Endodermal cell (in vitro differentiated cells): Measurements from ENCODE around the gene CTNND2. TPM values are rescaled to one million over a fixed set of nuclear protein-coding genes. Genes with fewer than 3 reads are reported as not detected.

ENCODE experiments used
- DNase-seq: peaks from one replicate; pipeline ENCODE4 v3.0.0-alpha.2; 2017
- H3K27ac ChIP-seq: 2 replicates; pipeline ENCODE4 v1.5.1; 2013; ENCODE audit warnings: mild to moderate bottlenecking, low read depth, low read length, moderate library complexity
- H3K27me3 ChIP-seq: 2 replicates; pipeline ENCODE4 v1.6.1; 2013; ENCODE audit warnings: mild to moderate bottlenecking, low read length, moderate library complexity; ENCODE audit not compliant: insufficient read depth, control insufficient read depth, poor library complexity, severe bottlenecking
- H3K36me3 ChIP-seq: 2 replicates; pipeline ENCODE4 v1.7.0; 2013; ENCODE audit warnings: mild to moderate bottlenecking, low read length, moderate library complexity; ENCODE audit not compliant: control insufficient read depth, insufficient read depth
- H3K4me1 ChIP-seq: one replicate; pipeline ENCODE4 v1.7.0; 2013; ENCODE audit warnings: low read length; ENCODE audit not compliant: control insufficient read depth, insufficient read depth
- H3K4me3 ChIP-seq: 2 replicates; pipeline ENCODE4 v1.5.1; 2013; ENCODE audit warnings: mild to moderate bottlenecking, low read length, moderate library complexity
- H3K9ac ChIP-seq: 2 replicates; pipeline ENCODE4 v1.6.1; 2013; ENCODE audit warnings: mild to moderate bottlenecking, low read length, moderate library complexity; ENCODE audit not compliant: poor library complexity, severe bottlenecking; ENCODE audit errors: extremely low read depth
- H3K9me3 ChIP-seq: 2 replicates; pipeline ENCODE4 v1.6.1; 2013; ENCODE audit warnings: mild to moderate bottlenecking, low read length, moderate library complexity; ENCODE audit not compliant: control insufficient read depth
- H3K27ac Mint-ChIP-seq: 2 replicates; pipeline ENCODE4 v1.8.0; 2020; ENCODE audit warnings: mixed read lengths
- H3K27me3 Mint-ChIP-seq: 2 replicates; pipeline ENCODE4 v1.8.0; 2021; ENCODE audit warnings: mild to moderate bottlenecking, mixed read lengths; ENCODE audit not compliant: insufficient read depth
- H3K36me3 Mint-ChIP-seq: 2 replicates; pipeline ENCODE4 v1.8.0; 2020; ENCODE audit warnings: low read depth, mixed read lengths
- H3K4me1 Mint-ChIP-seq: 2 replicates; pipeline ENCODE4 v1.8.0; 2020; ENCODE audit warnings: mixed read lengths
- H3K4me3 Mint-ChIP-seq: 2 replicates; pipeline ENCODE4 v1.8.0; 2020; ENCODE audit warnings: mild to moderate bottlenecking, moderate library complexity, mixed read lengths
- H3K9me3 Mint-ChIP-seq: 2 replicates; pipeline ENCODE4 v1.8.0; 2020; ENCODE audit warnings: mild to moderate bottlenecking, mixed read lengths
- CTCF ChIP-seq: fragments of 200-600 bp; sonication (generic); conservative IDR thresholded peaks from 2 replicates; pipeline ENCODE4 v1.5.0; 2021; ENCODE audit warnings: antibody characterized with exemption, mild to moderate bottlenecking
- WGBS, 2 experiments: methylation state at CpG; one replicate each; pipeline versions ENCODE4 v1.1.5 to v1.1.7; 2013; ENCODE audit warnings: missing lambda C conversion rate in 2 of 2, mixed read lengths in 1 of 2; ENCODE audit not compliant: insufficient coverage in 1 of 2, insufficient read length in 1 of 2; 5-methylcytosine and 5-hydroxymethylcytosine counted together
- total RNA-seq, 2 donors: library from RNA; stranded (reverse); fragmentation: NEBNext Ultra II Directional in 1 of 2; extraction: Animal tissue kit (Norgen Biotek cat#: 25700) in 1 of 2; gene quantifications; 2 replicates in 1 of 2; 3 replicates in 1 of 2; pipeline ENCODE4 v1.2.1, GENCODE V29; 2021

CTNND2 gene
- total RNA-seq, 2 donors from 2014 or later: 6.5 to 10.3 TPM

- WGBS, 2 experiments: 82 to 83% methylated on average over 4 to 5 of the region's 5 CpGs
- no peak overlapping the region for H3K9ac ChIP-seq
- no peak for DNase-seq
- TF ChIP-seq CTCF: no peak
- no peak overlapping the region for H3K27ac Mint-ChIP-seq
- H3K9me3 ChIP-seq: no peaks in the 10 kb centered on the region
- no peaks in the 10 kb centered on the region for H3K4me1 Mint-ChIP-seq
- H3K9me3 Mint-ChIP-seq: no peaks in the 10 kb centered on the region
- H3K27ac ChIP-seq: peak overlapping the region; percentile 45
- H3K4me3 ChIP-seq: no peak overlapping the region
- H3K36me3 Mint-ChIP-seq: no peaks in the 10 kb centered on the region
- no peaks in the 10 kb centered on the region for H3K36me3 ChIP-seq
- no peak overlapping the region for H3K4me3 Mint-ChIP-seq
- no peaks in the 10 kb centered on the region for H3K27me3 Mint-ChIP-seq
- no peaks in the 10 kb centered on the region for H3K4me1 ChIP-seq
- no peaks in the 10 kb centered on the region for H3K27me3 ChIP-seq
Measured at GRCh38 chr5:11324521-11325289, 579.5 kb downstream of the CTNND2 start.

GRCh38 chr5:11323761-11324160 lies 580.5 kb downstream of the CTNND2 start:
- Mint-ChIP-seq H3K36me3 (no peaks in the 10 kb centered on the region), H3K4me3 (no peak overlapping the region), H3K9me3 (no peaks in the 10 kb centered on the region), H3K27ac (no peak overlapping the region), H3K27me3 (no peaks in the 10 kb centered on the region), H3K4me1 (no peaks in the 10 kb centered on the region)
- no peaks in the 10 kb centered on the region for H3K36me3 ChIP-seq
- H3K27me3 ChIP-seq: no peaks in the 10 kb centered on the region
- DNase-seq: no peak
- H3K9ac ChIP-seq: no peak overlapping the region
- H3K4me3 ChIP-seq: no peak overlapping the region
- no peaks in the 10 kb centered on the region for H3K9me3 ChIP-seq
- H3K27ac ChIP-seq: peak overlapping the region; percentile 37
- H3K4me1 ChIP-seq: no peaks in the 10 kb centered on the region
- WGBS, 2 experiments: 85 to 88% methylated on average over 4 of the region's 4 CpGs
- no peak for TF ChIP-seq CTCF

GRCh38 chr5:11322133-11322532 lies 582.1 kb downstream of the CTNND2 start:
- no peak overlapping the region for H3K4me3 ChIP-seq
- no peak overlapping the region for H3K27ac ChIP-seq
- no peaks in the 10 kb centered on the region for H3K9me3 Mint-ChIP-seq
- no peaks in the 10 kb centered on the region for H3K36me3 Mint-ChIP-seq
- TF ChIP-seq CTCF: no peak
- H3K9ac ChIP-seq: no peak overlapping the region
- 83 to 100% methylated on average over 1 to 2 of the region's 2 CpGs for WGBS, 2 experiments
- H3K27me3 ChIP-seq: no peaks in the 10 kb centered on the region
- H3K9me3 ChIP-seq: no peaks in the 10 kb centered on the region
- DNase-seq: no peak
- H3K36me3 ChIP-seq: no peaks in the 10 kb centered on the region
- no peak overlapping the region for H3K4me3 Mint-ChIP-seq
- no peaks in the 10 kb centered on the region for H3K4me1 Mint-ChIP-seq
- no peaks in the 10 kb centered on the region for H3K4me1 ChIP-seq
- no peak overlapping the region for H3K27ac Mint-ChIP-seq
- H3K27me3 Mint-ChIP-seq: no peaks in the 10 kb centered on the region
